Measurements from ENCODE around the gene CTAG1A. TPM values are rescaled to one million over a fixed set of nuclear protein-coding genes. Genes with fewer than 3 reads are reported as not detected.
"Not testable (repeated sequence)": the region's sequence is repeated elsewhere in the genome, so short reads cannot be mapped to it uniquely, and the experiment has no call there.

The CTAG1A gene
- total RNA-seq, 5 donors from 2014 or later (not counting 1 experiment from before 2014, with no cell fraction given), result not detected

DNA sequence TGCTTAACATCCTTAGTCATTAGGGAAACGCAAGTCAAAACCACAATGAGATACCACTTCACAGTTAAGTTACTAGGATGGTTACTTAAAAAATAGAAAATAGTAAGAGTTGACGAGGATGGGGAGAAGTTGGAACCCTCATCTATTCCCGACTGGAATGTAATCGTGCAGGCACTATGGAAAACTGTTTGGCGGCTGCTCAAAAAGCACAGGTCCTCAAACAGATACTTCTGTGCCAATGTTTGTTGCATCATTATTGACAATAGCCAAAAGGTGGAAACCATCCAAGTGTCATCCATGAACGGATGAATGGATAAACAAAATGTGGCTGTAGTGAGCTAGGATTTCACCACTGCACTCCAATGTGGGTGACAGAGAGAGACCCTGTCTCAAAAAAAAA is 22.4 kb downstream of the CTAG1A start:
- Mint-ChIP-seq H3K27ac (no peak overlapping the region), H3K4me1 (peaks cover 3 to 6% (median 4%) of the 10 kb centered on the region in 3 donors), H3K4me3 (no peak overlapping the region), H3K27me3 (peaks cover 0 to 3% of the 10 kb centered on the region in 2 donors), H3K36me3 (no peaks in the 10 kb centered on the region), H3K9me3 (no peaks in the 10 kb centered on the region)
- no peaks in the 10 kb centered on the region for H3K9me3 ChIP-seq
- peaks cover 0 to under 1% of the 10 kb centered on the region in 2 experiments for H3K27me3 ChIP-seq (replicated peaks in 1 of 2; ENCODE audit: control insufficient read depth in 2 of 2, extremely low read depth in 1 of 2, insufficient read depth in 2 of 2, low read length in 1 of 2)
- WGBS (ENCODE audit: insufficient coverage), result no CpG with 5 or more reads among the region's 6 CpGs
- DNase-seq, result no peak
- no peak overlapping the region for H3K4me3 ChIP-seq (ENCODE audit: control insufficient read depth in 1 of 2, extremely low read depth in 1 of 2, low read length in 1 of 2)
- ATAC-seq (replicated peaks in 1 of 4), result no peak
- no peaks in the 10 kb centered on the region for H3K36me3 ChIP-seq (ENCODE audit: control insufficient read depth in 2 of 2, extremely low read depth in 1 of 2, insufficient read depth in 1 of 2, low read length in 1 of 2)
- ChIA-PET POLR2A (no interaction called here), CTCF (no interaction called here)
- no peak overlapping the region for H3K27ac ChIP-seq (ENCODE audit: low read length)
- H3K4me1 ChIP-seq (ENCODE audit: control insufficient read depth in 1 of 2, extremely low read depth in 1 of 2, insufficient read depth in 2 of 2, low read length in 2 of 2), result no peaks in the 10 kb centered on the region

DNA sequence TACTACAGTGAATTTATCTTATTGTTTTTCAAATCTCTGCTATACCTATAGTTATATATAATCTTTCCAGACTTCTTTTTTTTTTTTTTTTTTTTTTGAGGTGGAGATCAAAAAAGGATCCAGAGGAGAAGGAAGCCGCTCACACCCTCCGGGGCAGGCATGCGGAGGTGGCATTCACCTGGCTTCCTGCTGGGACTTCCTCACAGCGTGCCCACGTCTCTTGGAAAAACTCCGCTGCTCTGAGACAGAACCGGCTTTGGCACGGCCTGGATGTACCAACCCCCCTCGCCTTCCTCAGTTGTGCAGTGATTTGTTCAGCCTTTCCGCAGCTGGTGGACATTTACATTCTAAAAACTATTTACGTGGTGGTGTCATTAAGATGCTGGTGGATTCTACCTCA is 23.0 kb downstream of the CTAG1A start:
- H3K36me3 ChIP-seq (ENCODE audit: control insufficient read depth in 2 of 2, extremely low read depth in 1 of 2, insufficient read depth in 1 of 2, low read length in 1 of 2); DNase-seq; H3K4me1 Mint-ChIP-seq; ATAC-seq (replicated peaks in 1 of 4); H3K27me3 Mint-ChIP-seq; H3K4me3 ChIP-seq (ENCODE audit: control insufficient read depth in 1 of 2, extremely low read depth in 1 of 2, low read length in 1 of 2); CTCF ChIA-PET; H3K36me3 Mint-ChIP-seq; POLR2A ChIA-PET; H3K27ac Mint-ChIP-seq; H3K27ac ChIP-seq (ENCODE audit: low read length); H3K4me3 Mint-ChIP-seq; H3K27me3 ChIP-seq (replicated peaks in 1 of 2; ENCODE audit: control insufficient read depth in 2 of 2, extremely low read depth in 1 of 2, insufficient read depth in 2 of 2, low read length in 1 of 2); H3K9me3 Mint-ChIP-seq; H3K4me1 ChIP-seq (ENCODE audit: control insufficient read depth in 1 of 2, extremely low read depth in 1 of 2, insufficient read depth in 2 of 2, low read length in 2 of 2); H3K9me3 ChIP-seq: not testable (repeated sequence)
- WGBS (ENCODE audit: insufficient coverage), result no CpG with 5 or more reads among the region's 11 CpGs

DNA sequence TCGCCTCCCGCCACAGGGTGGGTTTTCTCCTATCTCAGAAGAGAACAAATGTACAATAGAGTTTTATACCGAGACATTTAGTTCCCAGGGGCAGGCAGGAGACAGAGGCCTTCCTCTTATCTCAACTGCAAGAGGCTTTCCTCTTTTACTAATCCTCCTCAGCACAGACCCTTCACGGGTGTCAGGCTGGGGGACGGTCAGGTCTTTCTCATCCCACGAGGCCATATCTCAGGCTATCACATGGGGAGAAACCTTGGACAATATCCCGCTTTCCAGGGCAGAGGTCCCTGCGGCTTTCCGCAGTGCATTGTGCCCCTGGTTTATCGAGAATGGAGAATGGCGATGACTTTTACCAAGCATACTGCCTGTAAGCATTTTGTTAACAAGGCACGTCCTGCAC is 23.9 kb downstream of the CTAG1A start:
- H3K9me3 ChIP-seq; H3K4me3 ChIP-seq (ENCODE audit: control insufficient read depth in 1 of 2, extremely low read depth in 1 of 2, low read length in 1 of 2); POLR2A ChIA-PET; DNase-seq; H3K4me1 ChIP-seq (ENCODE audit: control insufficient read depth in 1 of 2, extremely low read depth in 1 of 2, insufficient read depth in 2 of 2, low read length in 2 of 2); H3K4me3 Mint-ChIP-seq; CTCF ChIA-PET; H3K4me1 Mint-ChIP-seq; ATAC-seq (replicated peaks in 1 of 4); H3K27ac Mint-ChIP-seq; H3K36me3 ChIP-seq (ENCODE audit: control insufficient read depth in 2 of 2, extremely low read depth in 1 of 2, insufficient read depth in 1 of 2, low read length in 1 of 2); H3K36me3 Mint-ChIP-seq; H3K27me3 Mint-ChIP-seq; H3K27ac ChIP-seq (ENCODE audit: low read length); H3K27me3 ChIP-seq (replicated peaks in 1 of 2; ENCODE audit: control insufficient read depth in 2 of 2, extremely low read depth in 1 of 2, insufficient read depth in 2 of 2, low read length in 1 of 2); H3K9me3 Mint-ChIP-seq: not testable (repeated sequence)
- WGBS (ENCODE audit: insufficient coverage), result 100% methylated on average over 2 of the region's 12 CpGs

DNA sequence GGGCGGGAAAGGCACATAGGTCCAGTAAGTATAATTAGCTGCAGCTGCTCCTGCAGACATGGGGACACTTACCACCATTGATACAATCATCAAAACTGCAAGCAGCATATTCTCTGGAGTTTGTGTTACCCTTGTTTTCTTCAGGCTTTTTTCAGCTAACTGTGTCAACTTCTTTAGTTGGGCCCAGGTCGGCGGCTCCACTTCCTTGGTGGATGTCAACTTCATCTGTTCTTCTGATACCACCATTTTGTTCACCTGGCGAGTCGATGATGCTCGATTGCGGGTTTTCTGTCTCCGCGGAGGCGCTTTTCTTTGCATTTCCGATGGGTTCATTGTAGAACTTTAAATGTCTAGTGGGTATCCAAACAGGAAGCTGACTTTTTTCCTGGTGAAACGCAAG is 26.2 kb downstream of the CTAG1A start:
- H3K27ac ChIP-seq (ENCODE audit: low read length); H3K36me3 ChIP-seq (ENCODE audit: control insufficient read depth in 2 of 2, extremely low read depth in 1 of 2, insufficient read depth in 1 of 2, low read length in 1 of 2); H3K27me3 Mint-ChIP-seq; H3K4me3 Mint-ChIP-seq; DNase-seq; CTCF ChIA-PET; H3K36me3 Mint-ChIP-seq; H3K9me3 ChIP-seq; POLR2A ChIA-PET; H3K9me3 Mint-ChIP-seq; H3K27ac Mint-ChIP-seq; H3K4me3 ChIP-seq (ENCODE audit: control insufficient read depth in 1 of 2, extremely low read depth in 1 of 2, low read length in 1 of 2); H3K4me1 ChIP-seq (ENCODE audit: control insufficient read depth in 1 of 2, extremely low read depth in 1 of 2, insufficient read depth in 2 of 2, low read length in 2 of 2); ATAC-seq (replicated peaks in 1 of 4); H3K27me3 ChIP-seq (replicated peaks in 1 of 2; ENCODE audit: control insufficient read depth in 2 of 2, extremely low read depth in 1 of 2, insufficient read depth in 2 of 2, low read length in 1 of 2); H3K4me1 Mint-ChIP-seq: not testable (repeated sequence)
- no CpG with 5 or more reads among the region's 12 CpGs for WGBS (ENCODE audit: insufficient coverage)

DNA sequence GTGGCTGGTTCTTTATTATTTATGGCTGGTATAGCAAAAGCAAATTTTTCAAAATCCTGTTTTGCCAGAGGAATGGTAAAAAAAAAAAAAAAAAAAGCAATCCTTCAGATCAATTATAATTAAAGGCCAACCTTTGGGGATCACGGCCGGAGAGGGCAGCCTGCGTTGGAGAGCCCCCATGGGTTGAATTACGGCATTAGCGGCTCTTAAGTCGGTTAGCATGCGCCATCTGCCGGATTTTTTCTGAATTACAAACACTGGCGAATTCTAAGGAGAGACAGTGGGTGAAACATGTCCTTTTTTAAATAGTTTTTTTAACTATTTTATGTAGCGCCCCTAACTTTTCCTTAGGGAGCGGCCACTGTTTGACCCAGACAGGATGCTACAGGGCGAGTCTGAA is 28.7 kb downstream of the CTAG1A start:
- H3K36me3 Mint-ChIP-seq; POLR2A ChIA-PET; H3K27me3 Mint-ChIP-seq; H3K9me3 ChIP-seq; DNase-seq; H3K4me3 Mint-ChIP-seq; H3K9me3 Mint-ChIP-seq; H3K27ac Mint-ChIP-seq; H3K4me3 ChIP-seq (ENCODE audit: control insufficient read depth in 1 of 2, extremely low read depth in 1 of 2, low read length in 1 of 2); H3K4me1 ChIP-seq (ENCODE audit: control insufficient read depth in 1 of 2, extremely low read depth in 1 of 2, insufficient read depth in 2 of 2, low read length in 2 of 2); H3K27ac ChIP-seq (ENCODE audit: low read length); ATAC-seq (replicated peaks in 1 of 4); H3K36me3 ChIP-seq (ENCODE audit: control insufficient read depth in 2 of 2, extremely low read depth in 1 of 2, insufficient read depth in 1 of 2, low read length in 1 of 2); H3K4me1 Mint-ChIP-seq; H3K27me3 ChIP-seq (replicated peaks in 1 of 2; ENCODE audit: control insufficient read depth in 2 of 2, extremely low read depth in 1 of 2, insufficient read depth in 2 of 2, low read length in 1 of 2); CTCF ChIA-PET: not testable (repeated sequence)
- WGBS (ENCODE audit: insufficient coverage), result no CpG with 5 or more reads among the region's 12 CpGs

DNA sequence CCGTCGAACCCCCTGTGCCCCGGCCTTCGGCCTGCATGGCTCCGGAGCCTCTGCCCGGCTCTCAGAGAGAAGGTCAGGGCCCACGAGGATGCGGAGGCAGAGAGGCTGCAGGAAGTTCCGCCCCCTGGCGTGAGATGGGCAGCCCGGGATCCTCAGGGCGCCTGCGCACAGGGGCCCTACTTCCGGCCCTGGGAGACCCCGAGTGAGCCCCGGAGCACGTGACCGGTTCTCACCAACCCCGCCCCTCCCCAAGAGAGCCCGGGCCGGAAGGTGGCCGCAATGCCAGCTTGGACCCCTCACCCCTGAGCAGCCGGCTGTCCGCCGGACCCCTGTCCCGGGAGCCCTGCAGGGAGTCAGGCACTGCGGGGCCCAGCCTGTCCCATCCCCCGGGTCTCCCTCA is 34.2 kb downstream of the CTAG1A start, which contains the start of gene CTAG1B:
Gene CTAG1B, minus strand, starts transcription at position 101 of the 400 bp plus-strand sequence. Its CDS starts 64 bp downstream, at position 37.
- H3K27ac Mint-ChIP-seq; H3K9me3 ChIP-seq; H3K36me3 Mint-ChIP-seq; DNase-seq; POLR2A ChIA-PET; ATAC-seq (replicated peaks in 1 of 4); H3K4me1 ChIP-seq (ENCODE audit: control insufficient read depth in 1 of 2, extremely low read depth in 1 of 2, insufficient read depth in 2 of 2, low read length in 2 of 2); H3K36me3 ChIP-seq (ENCODE audit: control insufficient read depth in 2 of 2, extremely low read depth in 1 of 2, insufficient read depth in 1 of 2, low read length in 1 of 2); CTCF ChIA-PET; H3K4me3 Mint-ChIP-seq; H3K27me3 Mint-ChIP-seq; H3K27ac ChIP-seq (ENCODE audit: low read length); H3K4me1 Mint-ChIP-seq; H3K9me3 Mint-ChIP-seq; H3K4me3 ChIP-seq (ENCODE audit: control insufficient read depth in 1 of 2, extremely low read depth in 1 of 2, low read length in 1 of 2); H3K27me3 ChIP-seq (replicated peaks in 1 of 2; ENCODE audit: control insufficient read depth in 2 of 2, extremely low read depth in 1 of 2, insufficient read depth in 2 of 2, low read length in 1 of 2): not testable (repeated sequence)
- WGBS (ENCODE audit: insufficient coverage), result no CpG with 5 or more reads among the region's 28 CpGs

DNA sequence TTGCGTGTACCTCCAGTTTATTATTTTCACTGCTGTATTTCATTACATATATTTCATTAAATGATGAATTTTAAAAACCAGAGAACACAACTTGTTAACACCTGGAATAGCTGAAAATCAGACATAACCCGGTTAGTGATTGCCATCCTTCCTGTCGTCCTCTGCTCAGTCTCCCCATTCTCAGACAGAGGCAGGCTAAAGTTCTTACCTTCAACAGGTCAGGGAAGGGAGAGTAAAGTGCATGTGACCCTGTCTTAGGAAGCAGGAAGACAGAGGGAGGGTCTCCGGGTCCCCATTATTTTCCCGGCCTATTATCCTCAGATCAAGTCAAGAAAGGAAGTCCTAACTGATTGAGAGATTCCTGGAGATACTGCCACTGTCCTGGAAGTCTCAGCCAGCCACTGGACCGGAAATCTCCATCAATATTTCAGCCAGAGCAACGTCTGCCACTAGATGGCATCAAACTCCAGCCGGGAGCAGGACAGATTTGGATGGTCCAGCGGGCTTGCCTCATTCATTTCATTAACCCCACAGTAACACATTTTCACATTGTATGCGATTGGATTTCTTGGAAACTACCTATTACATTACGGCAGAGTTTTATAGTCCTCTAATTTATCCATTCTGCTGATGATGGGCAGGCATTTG is 36.0 kb downstream of the CTAG1A start:
- H3K27ac ChIP-seq (ENCODE audit: low read length); H3K4me1 Mint-ChIP-seq; H3K9me3 Mint-ChIP-seq; H3K9me3 ChIP-seq; H3K36me3 ChIP-seq (ENCODE audit: control insufficient read depth in 2 of 2, extremely low read depth in 1 of 2, insufficient read depth in 1 of 2, low read length in 1 of 2); H3K4me3 Mint-ChIP-seq; H3K27me3 Mint-ChIP-seq; H3K27ac Mint-ChIP-seq; H3K36me3 Mint-ChIP-seq; H3K27me3 ChIP-seq (replicated peaks in 1 of 2; ENCODE audit: control insufficient read depth in 2 of 2, extremely low read depth in 1 of 2, insufficient read depth in 2 of 2, low read length in 1 of 2); H3K4me1 ChIP-seq (ENCODE audit: control insufficient read depth in 1 of 2, extremely low read depth in 1 of 2, insufficient read depth in 2 of 2, low read length in 2 of 2); DNase-seq; CTCF ChIA-PET; POLR2A ChIA-PET; H3K4me3 ChIP-seq (ENCODE audit: control insufficient read depth in 1 of 2, extremely low read depth in 1 of 2, low read length in 1 of 2): not testable (repeated sequence)
- ATAC-seq (replicated peaks in 1 of 4), result peak in 1 of 4 experiments; percentile 26
- WGBS (ENCODE audit: insufficient coverage), result no CpG with 5 or more reads among the region's 11 CpGs
